GM19023 (cell line): Measurements from ENCODE around the gene CAP2.
A peak's percentile ranks its signal among the peaks of the same experiment; 100 is the strongest.
"Not testable (repeated sequence)": the region's sequence is repeated elsewhere in the genome, so short reads cannot be mapped to it uniquely, and the experiment has no call there.

Source experiments
- ATAC-seq: cut with Tn5 transposase; IDR thresholded peaks from one replicate; pipeline ENCODE4 v1.9.1; 2021; ENCODE audit warnings: mild to moderate bottlenecking, moderate library complexity; ENCODE audit not compliant: unreplicated experiment

The CAP2 gene

DNA sequence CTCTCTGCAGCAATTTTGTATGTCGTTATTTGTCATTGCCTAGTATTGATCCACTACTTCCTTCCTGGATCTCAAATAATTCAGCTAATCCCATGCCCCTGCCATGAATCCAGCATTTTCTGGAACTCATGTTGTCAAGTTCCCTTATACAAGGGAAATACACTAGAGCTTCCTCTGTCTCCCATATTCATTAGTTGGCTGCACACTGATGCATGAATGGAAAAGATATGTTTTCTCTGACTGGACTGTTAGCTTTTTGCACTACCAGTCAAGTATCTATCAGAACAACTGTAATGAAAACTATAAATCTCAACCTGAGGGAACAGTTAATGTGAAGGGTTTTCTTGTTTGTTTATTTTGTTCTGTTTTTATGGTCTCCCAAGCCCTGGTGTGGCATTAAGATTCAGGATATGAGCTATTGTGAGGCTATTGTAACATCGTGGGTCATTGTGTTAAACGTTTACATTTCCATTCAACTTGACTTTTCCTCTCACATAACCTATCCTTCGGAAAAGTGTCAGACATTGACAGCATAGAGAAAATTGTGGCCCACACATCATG lies 104.2 kb downstream of the CAP2 start:
- ATAC-seq = no peak

DNA sequence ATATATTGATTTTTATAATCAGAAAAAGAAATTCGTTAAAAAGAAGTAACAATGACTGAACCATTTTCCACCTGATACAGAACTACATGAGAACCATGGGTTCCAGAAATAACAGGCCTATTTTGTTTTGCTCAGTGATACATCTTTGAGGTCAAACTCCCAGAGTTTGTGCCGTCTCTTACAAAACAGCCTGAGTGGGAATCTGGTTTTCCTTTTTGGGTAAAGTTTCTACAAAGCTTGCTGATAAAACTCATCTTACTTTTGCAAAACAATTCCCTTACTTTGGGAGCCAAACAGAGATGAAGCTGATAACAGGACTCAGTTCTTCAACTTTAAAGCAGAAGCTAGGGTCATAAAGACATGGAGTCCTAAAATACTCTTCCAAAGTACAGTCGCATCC lies 108.0 kb downstream of the CAP2 start:
- ATAC-seq = no peak

DNA sequence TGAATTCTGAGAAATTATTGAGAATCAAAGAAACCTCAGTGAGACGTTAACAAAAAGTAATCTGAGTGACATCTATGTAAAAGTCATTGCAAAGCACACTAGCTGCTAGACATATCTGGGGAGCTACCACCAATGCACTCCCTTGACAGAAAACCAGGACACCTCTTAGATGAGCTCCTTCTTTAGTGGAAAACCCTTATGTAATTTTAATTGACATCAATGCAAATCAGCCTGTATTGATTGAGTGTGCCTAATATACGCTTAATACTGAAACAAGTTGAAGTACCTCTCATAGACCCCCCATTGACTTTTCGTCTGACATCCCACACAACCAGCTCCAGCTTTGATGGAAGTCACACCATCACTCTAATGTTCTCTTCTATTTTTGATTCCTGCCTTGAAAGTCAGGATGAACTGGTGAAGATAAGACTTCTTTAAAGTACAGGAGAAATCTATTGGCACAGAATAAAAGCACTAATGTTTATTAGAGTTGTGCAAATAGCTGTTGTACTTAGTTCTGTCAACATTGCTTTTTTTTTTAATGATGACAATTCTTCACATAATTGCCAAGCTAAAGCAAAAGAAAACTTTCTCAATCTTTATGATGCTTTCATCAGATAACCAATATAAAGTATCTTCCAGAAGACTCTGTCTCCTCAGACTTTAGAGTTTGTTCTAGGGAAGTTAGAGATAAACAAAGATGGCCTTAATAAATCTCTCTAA lies 108.7 kb downstream of the CAP2 start:
- no peak for ATAC-seq

DNA sequence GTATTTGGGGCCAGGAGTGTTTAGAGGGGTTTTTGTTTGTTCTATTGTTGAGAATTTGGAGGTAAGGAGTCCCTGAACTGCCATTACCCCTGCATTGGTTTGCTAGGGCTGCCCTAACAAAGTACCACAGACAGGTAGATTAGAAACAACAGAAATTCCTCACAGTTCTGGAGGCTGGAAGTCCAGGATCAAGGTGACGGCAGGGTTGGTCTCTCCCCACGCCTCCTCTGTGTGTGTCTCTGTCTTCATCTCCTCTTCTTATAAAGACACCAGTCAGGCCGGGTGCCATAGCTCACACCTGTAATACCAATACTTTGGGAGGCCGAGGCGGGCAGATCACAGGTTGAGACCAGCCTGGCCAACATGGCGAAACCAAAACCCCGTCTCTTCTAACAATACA lies 109.7 kb downstream of the CAP2 start:
- no peak for ATAC-seq

DNA sequence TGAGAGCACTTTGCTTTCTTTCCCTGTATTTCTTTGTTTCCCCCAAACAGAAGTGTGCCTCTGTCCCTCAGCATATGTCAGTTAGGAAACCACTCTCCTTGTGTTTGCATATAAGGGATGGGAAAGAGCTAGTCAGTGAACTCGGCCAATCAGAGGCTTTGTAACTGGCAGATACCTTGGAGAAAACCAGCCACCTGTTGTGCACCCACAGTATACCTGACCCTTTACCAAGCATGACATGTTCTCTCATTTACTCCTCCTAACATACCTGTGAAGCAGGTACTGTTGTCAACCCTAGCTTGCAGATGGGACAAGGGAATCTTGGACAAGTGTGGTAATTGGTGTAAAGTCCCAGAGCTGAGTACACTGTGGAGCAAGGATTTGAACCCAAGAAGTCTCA lies 110.6 kb downstream of the CAP2 start:
- no peak for ATAC-seq

DNA sequence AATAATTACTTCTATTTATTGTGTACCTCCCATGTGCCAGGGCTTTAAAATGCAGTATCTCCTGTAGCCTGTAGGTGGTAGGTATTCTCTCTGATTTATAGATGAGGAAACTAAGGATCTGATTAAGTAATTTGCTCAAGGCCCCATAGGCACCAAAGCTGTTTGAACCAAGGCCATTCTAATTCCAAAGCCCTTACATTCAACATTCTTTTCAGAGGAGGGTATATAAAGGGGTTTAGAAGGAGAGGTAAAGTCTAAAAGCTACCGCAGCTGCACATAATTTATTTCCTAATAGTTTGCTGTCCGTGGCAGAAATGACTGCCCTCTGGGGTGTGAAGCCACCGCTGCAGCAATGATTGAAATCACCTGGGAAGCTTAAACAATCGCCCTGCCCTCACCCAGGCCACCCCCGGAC lies 111.7 kb downstream of the CAP2 start:
- no peak for ATAC-seq

DNA sequence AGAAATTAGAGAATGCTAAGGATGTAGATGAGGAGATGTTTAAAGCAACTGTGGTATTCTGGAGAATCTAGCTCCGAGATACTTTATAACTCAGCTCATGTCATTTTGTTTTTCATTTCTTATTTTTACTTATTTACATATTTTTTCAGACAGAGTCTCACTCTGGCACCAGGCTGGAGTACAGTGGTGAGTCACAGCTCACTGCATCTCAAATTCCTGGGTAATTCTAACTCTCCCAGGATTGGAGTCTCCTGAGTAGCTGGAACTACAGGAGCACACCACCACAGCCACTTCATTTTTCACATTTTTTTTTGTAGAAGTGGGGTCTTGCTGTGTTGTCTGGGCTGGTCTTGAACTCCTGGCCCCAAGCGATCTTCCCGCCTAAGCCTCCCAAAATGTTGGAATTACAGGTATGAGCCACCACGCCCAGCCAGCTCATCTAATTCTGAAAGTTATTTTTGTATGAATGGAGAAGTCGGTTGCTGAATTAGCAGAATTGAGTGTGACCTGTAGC lies 112.4 kb downstream of the CAP2 start:
- ATAC-seq = no peak

DNA sequence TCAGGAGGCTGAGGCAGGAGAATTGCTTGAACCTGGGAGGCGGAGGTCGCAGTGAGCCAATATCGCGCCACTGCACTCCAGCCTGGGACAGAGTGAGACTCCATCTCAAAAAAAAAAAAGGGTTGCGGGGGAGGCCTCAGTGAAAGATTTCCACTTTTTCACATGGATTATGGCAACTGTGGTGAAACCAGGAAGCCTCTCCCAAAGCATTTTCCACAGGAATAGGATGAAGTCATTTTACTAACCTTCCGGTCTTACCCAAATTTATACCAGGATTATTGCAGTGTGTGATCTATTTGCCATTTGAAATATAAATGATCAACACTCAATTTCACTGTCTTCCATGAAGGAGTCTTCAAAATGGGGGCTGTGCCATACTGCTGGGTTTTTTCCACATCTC lies 113.1 kb downstream of the CAP2 start:
- no peak for ATAC-seq

DNA sequence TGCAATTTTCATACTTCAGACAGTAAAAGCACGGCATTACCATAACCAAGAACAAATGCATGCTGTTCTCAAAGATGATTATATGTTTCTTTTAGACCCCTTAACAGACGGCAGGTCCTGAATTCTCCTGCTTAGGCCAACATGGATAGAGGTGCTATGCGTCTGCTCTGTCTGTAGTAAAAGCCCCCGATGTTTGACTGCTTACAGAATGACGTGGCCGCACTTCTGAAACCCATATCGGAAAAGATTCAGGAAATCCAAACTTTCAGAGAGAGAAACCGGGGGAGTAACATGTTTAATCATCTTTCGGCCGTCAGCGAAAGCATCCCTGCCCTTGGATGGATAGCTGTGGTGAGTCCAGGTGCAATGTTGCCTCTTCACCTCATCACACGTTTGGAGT lies 113.6 kb downstream of the CAP2 start:
- ATAC-seq = no peak

DNA sequence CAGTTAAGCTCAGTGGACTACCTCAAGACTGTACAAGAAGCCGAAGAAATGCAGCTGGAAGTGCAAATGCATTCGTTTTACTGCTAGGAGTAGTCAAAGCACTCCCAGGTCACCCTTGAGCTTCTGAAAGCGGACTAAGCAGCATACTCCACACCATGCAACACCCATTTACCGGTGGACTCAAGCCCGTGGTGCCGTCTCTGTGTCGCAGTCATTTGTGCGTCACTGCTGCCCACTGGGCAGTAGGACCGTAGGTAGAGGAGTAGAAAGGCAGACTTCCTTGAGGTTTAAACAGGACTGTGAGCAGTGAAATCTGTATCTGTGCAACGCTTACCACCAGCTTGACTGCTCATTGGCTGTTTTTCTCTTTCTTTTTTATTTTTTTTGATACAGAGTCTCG lies 117.7 kb downstream of the CAP2 start:
- no peak for ATAC-seq

DNA sequence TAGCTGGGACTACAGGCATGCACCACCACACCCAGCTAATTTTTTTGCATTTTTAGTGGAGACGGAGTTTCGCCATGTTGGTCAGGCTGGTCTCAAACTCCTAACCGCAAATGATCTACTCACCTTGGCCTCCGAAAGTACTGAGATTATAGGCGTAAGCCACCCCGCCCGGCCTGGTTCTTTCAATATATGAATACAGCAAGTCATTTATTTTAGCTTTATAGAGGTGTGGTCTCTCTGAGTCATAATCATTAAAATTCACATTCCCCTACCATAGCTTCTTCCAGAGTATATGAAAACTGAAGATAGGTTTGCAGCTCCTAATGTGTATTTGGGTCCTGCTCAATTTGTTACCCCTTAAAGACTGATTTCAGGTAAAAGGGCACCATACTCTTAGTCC lies 118.2 kb downstream of the CAP2 start:
- no peak for ATAC-seq

DNA sequence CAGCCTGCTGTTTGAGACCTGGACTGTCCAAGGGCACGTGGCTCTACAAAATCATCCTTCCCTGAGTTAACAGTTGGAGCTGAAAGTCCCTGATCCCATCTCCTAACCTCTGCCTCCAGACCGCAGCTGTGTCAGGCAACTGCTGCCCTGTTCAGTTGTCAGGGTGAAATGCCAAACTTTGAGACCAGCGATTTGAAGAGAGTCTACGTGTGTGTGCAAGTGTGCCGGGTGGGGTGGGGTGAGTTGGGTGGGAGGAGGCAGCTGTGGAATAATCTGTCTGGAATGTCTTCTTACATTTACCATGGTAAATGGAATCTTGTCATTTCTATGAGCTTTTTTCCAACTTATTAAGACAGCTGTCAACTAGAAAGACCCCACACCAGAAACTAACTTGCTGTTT lies 125.7 kb downstream of the CAP2 start:
- no peak for ATAC-seq

DNA sequence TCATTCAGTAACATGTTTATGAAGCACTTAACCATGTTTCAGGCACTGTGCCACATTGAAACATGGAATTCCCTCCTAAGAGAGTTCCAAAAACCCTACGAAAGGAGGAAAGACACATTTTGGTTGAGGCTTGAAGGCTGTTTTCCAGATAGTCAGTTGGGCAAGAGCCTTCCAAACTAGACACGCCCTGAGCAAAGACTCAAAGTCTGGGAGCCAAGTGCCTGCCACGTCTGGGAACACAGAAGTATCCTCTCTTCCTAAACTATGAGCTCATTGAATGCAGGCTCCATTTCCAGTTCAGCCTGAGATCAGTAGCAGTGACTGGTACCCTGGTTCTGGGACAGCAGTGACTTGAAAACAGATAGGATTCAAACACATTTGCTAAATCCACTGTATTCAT lies 132.2 kb downstream of the CAP2 start:
- ATAC-seq = no peak

DNA sequence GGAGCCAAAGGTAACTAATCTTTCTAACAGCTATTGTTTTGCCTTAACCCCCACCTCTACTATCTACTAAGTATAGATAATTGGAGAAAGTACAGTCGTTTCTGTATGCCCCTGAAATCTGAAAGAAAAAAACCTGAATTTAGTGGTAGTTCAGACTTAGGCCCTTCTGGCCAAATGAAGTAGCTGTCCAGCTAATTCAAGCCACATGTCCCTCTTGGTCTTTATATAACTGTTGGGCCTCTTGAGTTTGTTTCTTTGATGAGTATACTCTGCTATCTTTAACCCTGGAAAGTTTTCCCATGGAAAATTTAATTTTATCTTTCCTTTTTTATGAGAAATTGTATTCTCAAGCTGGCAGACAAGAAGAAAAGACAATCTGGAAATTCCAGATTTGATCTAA lies 133.7 kb downstream of the CAP2 start:
- ATAC-seq = no peak

DNA sequence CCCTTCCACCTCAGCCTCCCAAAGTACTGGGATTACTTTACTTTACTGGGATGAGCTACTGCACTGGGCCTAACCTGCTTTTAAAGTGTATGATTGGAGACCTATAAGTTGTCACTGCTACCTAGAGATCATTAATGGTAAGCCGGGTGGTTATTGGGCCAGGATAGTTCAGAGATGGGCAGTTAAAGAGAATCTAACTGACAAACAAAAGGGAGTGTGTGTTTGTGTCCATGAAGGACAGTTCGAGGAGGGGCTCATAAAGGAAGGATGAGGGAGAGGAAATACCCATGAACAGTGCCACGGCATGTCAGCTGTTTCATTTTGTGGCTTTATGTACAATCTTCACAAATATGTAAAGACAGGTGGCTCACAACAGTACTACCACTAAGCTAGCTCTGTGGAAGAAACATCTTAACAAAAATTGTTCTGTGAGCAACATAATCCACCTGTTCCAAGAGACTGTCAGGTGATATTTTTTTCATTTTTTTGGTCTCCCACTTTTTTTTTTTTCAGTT lies 137.0 kb downstream of the CAP2 start:
- ATAC-seq = no peak

DNA sequence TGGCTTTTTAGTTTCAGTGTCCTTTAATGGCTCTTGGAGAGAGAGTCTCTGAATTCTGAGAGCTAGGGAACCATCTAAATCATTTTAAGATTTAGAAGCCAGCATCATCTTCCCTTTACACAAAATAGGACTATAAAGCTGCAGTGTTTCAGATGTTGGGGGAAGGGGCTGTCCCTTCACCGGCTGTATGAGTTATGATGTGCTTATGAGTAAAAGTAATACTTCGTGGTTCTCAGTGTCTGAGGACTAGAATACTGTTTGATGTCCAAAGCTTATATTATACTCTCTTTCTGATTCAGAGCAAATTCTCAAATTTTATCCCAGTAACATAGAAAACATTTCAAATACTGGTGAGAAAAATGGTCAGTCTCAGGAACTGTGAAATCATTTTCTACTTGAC lies 143.2 kb downstream of the CAP2 start:
- ATAC-seq = peak; percentile 82

DNA sequence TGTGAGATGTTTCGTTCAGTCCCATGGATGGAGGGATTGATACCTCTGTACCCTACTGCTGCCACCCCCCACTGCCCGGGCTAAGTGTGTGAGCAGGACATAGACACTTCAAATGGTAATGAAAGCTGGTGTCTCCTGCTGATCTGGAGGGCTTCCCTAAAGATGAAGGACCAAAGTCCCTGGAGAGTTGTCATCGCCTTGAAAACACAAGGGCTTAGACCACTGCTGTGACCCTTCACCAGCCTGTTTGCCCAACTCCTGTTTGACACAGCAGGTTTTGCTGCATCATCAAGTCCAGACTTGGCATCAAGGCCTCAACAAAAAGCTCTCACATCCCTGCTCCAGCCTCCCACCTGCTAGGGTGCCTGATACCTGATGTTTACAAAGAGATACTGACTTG lies 148.8 kb downstream of the CAP2 start:
- ATAC-seq = no peak

DNA sequence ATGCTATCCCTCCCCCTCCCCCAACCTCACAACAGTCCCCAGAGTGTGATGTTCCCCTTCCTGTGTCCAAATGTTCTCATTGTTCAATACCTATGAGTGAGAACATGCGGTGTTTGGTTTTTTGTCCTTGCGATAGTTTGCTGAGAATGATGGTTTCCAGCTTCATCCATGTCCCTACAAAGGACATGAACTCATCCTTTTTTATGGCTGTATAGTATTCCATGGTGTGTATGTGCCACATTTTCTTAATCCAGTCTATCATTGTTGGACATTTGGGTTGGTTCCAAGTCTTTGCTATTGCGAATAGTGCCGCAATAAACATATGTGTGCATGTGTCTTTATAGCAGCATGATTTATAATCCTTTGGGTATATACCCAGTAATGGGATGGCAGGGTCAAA lies 152.3 kb downstream of the CAP2 start:
- not testable (repeated sequence) for ATAC-seq

DNA sequence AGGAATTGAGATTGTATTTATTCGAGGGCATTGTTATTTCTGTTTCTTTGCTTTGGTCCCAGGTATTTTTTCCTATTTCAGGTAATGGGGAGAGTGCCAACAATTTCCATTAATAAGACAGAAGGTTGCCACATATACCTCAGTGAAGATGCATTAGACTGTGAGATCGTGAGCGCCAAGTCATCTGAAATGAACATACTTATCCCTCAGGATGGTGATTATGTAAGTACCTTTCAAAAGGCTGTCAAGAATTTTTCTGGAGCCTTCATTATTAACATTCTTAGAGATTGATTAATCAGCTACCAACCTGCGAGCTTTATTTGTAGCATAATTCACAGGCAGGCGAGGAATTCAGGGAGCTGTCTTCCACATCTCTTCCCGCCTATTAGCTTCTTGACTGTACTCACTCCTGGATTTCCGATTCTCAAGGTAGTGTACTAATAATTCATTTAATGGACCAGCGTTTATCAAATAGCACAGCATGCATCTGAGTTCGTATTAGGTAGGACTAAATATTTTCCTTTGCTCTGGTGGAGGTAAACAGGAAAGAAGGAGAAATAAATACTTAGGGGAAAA lies 158.1 kb downstream of the CAP2 start:
- no peak for ATAC-seq

DNA sequence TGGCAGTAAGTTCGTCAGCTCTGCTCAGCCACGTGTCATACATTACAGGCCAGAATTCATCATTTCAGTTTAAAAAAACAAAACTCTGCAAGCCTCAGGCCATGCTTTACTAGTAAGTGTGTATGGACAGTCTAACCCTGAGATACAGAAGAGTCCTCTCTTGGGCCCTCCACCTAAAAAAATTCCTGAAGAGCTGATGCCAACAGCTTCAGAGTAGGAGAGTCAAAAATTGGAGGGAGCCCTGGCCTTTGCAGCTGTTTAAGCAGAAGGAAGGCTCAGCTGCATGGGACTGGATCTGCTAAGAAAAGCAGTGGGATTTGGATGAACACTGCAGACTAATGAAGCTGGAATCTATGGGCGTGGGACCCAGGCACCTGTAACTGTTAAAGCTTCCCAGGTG lies 159.5 kb downstream of the CAP2 start:
- ATAC-seq = no peak

DNA sequence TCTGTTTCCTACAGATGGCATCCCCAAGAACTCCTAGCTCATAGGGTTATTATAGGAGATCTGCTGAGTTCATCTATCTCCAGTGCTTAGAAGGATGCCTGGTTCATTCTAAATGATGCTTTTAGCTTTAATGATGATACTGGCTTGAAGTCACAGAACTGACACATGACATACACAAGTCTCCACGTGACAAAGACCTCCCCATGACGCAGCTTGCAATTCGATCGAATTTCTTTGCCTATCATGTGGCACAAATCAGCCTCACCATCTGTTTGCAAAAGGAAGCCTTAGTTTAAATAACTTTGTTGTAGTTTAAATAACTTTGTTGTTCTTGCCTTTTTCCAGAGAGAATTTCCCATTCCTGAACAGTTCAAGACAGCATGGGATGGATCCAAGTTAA lies 162.6 kb downstream of the CAP2 start:
- ATAC-seq = no peak

DNA sequence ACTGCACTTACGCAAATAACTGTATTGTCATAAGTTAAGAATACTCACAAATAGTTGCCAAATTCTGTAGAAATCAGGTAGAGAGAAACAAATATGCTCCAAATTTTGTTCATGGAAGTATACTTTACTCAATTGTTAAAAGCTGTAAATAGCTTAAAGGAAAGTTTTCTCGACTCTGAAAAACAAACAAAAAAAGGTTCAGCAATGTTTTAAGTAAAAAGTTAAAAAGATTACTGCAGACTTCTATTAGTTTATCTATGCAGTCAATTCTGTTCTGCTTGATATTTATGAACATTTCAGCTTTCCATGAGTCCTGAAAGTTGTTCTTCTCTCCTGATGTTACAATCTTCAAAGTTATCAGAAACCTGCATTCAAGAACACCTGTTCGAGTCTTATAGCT lies 169.2 kb downstream of the CAP2 start:
- ATAC-seq = no peak
